ENCODE data around the gene MCRIP2. TPM values are rescaled to one million over a fixed set of nuclear protein-coding genes. Genes with fewer than 3 reads are reported as not detected.

The MCRIP2 gene
- total and polyA plus RNA-seq, 9 of the 15 experiments (the other 6 are each of a cell fraction or from before 2014, with no cell fraction given), result 0.80 to 120 (median 35.2) TPM

- peaks cover 45 to 98% of the 10 kb centered on the region in 2 experiments for H3K4me1 ChIP-seq (replicated peaks in 1 of 2; ENCODE audit: control insufficient read depth in 2 of 2, insufficient read depth in 2 of 2, low read length in 2 of 2)
- no TSS peak for BruUV-seq (replicated peaks)
- H3K9me3 ChIP-seq (replicated peaks; ENCODE audit: control insufficient read depth, insufficient read depth, low read depth, low read length), result no peaks in the 10 kb centered on the region
- ChIA-PET CTCF (ENCODE audit: low intra/inter-chr PET ratio) (no interaction called here), POLR2A (interaction anchor here (0.6 to 1.5 kb wide), 6 partner anchors 10 to 386 kb away, joined by 3 to 4 read pairs (median 3); no protein-coding TSS in a partner anchor)
- H2AFZ ChIP-seq (ENCODE audit: low read depth, low read length), result peak overlapping the region; percentile 92
- no peaks in the 10 kb centered on the region for H3K27me3 ChIP-seq (ENCODE audit: control insufficient read depth in 2 of 2, insufficient read depth in 2 of 2, low read length in 2 of 2)
- H4K20me1 ChIP-seq (replicated peaks; ENCODE audit: control insufficient read depth, insufficient read depth, low read length), result peaks cover 21% of the 10 kb centered on the region
- intact Hi-C loops (cut with micrococcal nuclease), result loop anchor here (5.0 kb wide), 1 partner anchor 42 kb away; the partner anchor contains the start of gene METTL26
- peak overlapping the region; percentile 84 to 93 for H3K9ac ChIP-seq (ENCODE audit: insufficient read depth in 1 of 2, low read depth in 2 of 2, low read length in 2 of 2)
- WGBS (ENCODE audit: insufficient coverage, low coverage, missing lambda C conversion rate), result 10% methylated on average over 38 of the region's 52 CpGs
- H3K36me3 ChIP-seq (ENCODE audit: control insufficient read depth, insufficient read depth, low read length), result peaks cover 39% of the 10 kb centered on the region
- peak overlapping the region; percentile 64 for H3K4me3 ChIP-seq
- FAIRE-seq, result peak; percentile 62
- peak overlapping the region; percentile 82 for H3K27ac ChIP-seq (ENCODE audit: extremely low read depth, low read depth, low read length)
- peaks cover 45% of the 10 kb centered on the region for H3K79me2 ChIP-seq (ENCODE audit: control insufficient read depth, insufficient read depth, low read length)
- DNase-seq (ENCODE audit: extremely low read depth in 1 of 4, low spot score in 3 of 4), result peak; percentile 75 to 88 (median 82)
- in situ Hi-C loops (cut with MboI), result loop anchor here (10.0 kb wide), 1 partner anchor 284 kb away; the partner anchor contains the start of gene NME4
- peaks cover 11% of the 10 kb centered on the region for H3K9me1 ChIP-seq (ENCODE audit: control insufficient read depth, insufficient read depth, low read length)
- H3K4me2 ChIP-seq (ENCODE audit: insufficient read depth, low read length), result peak overlapping the region; percentile 98
- peak; percentile 58 for ATAC-seq
- TF ChIP-seq LARP7 (IDR thresholded peaks at IDR 0.05) (no peak; the same call in 1 of the 2 replicates), CUX1 (CRISPR knock-in tag; IDR thresholded peaks at IDR 0.05) (no peak), E2F6 (IDR thresholded peaks at IDR 0.05; ENCODE audit: borderline replicate concordance in 1 of 2, extremely low read depth in 1 of 2, insufficient read depth in 1 of 2, insufficient read length in 1 of 2, low read depth in 1 of 2, low read length in 1 of 2, poor library complexity in 1 of 2, severe bottlenecking in 1 of 2) (peak; percentile 27 to 56), SP1 (CRISPR knock-in tag; IDR thresholded peaks at IDR 0.05) (peak; percentile 63), TFAP4 (CRISPR knock-in tag; IDR thresholded peaks at IDR 0.05; ENCODE audit: borderline replicate concordance) (peak; percentile 9; the same call in 1 of the 2 replicates), HDAC1 (IDR thresholded peaks at IDR 0.05) (peak in 1 of 2 experiments; percentile 80; a peak in 2 of 4 replicates), CXXC5 (CRISPR knock-in tag; IDR thresholded peaks at IDR 0.05) (0 out of 2 replicates have a peak, but pooled peaks have one; percentile 2), THRB (CRISPR knock-in tag; conservative IDR thresholded peaks at IDR 0.05) (no peak), ZBTB7A (IDR thresholded peaks at IDR 0.05; ENCODE audit: borderline replicate concordance, control insufficient read depth, low read depth, low read length) (peak; percentile 80; the same call in 1 of the 2 replicates), EGR1 (conservative IDR thresholded peaks at IDR 0.05) (peak; percentile 31; the same call in 1 of the 2 replicates)
Measured at GRCh38 chr16:678858-679813, 37.5 kb downstream of the MCRIP2 start.
